ENCODE measurements around the gene CDC7. TPM values are rescaled to one million over a fixed set of nuclear protein-coding genes. Genes with fewer than 3 reads are reported as not detected.

CDC7 gene
- total RNA-seq, 1 donor from 2014 or later, result 0.60 TPM

DNA sequence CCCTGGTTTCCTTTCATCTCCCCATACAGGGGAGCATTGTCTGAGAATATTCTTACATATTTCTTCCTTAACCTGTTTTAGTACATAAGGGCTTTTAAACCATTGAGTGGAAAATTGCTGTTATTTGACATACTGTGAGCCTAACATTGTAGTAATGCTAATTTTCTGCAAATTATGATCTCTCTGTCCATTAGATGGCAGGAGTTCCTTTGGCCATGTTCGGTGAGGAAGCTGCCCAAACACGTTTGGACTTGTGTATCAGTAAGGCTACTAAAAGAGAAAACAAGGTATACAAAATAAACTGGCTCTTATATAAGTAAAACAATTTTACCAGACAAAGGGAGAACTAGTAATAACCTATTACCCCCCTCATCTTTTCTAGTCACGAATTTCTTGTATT is 29.2 kb downstream of the CDC7 start:
- no peak overlapping the region for H3K4me3 ChIP-seq
- H3K4me1 ChIP-seq, result no peaks in the 10 kb centered on the region
- TF ChIP-seq, protein P1, sequence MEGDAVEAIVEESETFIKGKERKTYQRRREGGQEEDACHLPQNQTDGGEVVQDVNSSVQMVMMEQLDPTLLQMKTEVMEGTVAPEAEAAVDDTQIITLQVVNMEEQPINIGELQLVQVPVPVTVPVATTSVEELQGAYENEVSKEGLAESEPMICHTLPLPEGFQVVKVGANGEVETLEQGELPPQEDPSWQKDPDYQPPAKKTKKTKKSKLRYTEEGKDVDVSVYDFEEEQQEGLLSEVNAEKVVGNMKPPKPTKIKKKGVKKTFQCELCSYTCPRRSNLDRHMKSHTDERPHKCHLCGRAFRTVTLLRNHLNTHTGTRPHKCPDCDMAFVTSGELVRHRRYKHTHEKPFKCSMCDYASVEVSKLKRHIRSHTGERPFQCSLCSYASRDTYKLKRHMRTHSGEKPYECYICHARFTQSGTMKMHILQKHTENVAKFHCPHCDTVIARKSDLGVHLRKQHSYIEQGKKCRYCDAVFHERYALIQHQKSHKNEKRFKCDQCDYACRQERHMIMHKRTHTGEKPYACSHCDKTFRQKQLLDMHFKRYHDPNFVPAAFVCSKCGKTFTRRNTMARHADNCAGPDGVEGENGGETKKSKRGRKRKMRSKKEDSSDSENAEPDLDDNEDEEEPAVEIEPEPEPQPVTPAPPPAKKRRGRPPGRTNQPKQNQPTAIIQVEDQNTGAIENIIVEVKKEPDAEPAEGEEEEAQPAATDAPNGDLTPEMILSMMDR (IDR thresholded peaks at IDR 0.05; ENCODE audit: borderline replicate concordance), result peak; percentile 24
- H3K9me3 ChIP-seq (replicated peaks), result no peaks in the 10 kb centered on the region
- no peak overlapping the region for H3K27ac ChIP-seq (replicated peaks)
- intact Hi-C loops (cut with micrococcal nuclease), result no loop called here
- no peaks in the 10 kb centered on the region for H3K27me3 ChIP-seq (ENCODE audit: low read depth)
- H3K36me3 ChIP-seq, result no peaks in the 10 kb centered on the region
- DNase-seq, result no peak

DNA sequence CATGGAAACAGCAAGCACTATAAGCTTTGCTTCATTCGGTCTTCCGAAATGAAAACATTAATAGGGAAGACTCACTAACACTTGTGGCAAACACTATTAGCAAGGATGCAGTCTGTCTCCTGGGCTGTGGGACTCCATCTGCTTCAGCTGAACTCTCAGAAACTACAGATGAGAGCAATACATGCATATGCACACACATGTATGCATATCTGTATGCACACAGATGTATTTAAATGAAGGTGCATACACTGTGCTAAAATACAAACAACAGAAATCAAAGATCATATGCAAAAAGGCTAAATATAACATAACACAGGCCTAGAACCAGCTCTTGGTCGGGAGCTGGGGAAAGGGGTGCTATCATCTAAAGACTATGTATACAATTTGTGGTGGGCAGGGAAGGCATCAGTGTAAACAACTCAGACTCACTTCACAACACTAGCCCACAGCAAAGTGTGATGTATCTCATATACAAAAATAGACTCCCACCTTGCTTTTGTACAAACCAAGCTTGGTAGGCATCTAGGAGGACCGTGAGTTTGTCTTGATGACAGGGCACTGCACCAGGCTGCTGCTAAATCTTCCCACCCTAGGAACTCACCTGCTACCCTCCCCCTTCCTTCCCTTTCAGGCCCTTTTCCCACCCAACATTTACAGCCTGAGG is 32.8 kb downstream of the CDC7 start:
- H3K4me3 ChIP-seq, result no peak overlapping the region
- no peaks in the 10 kb centered on the region for H3K9me3 ChIP-seq (replicated peaks)
- no peaks in the 10 kb centered on the region for H3K27me3 ChIP-seq (ENCODE audit: low read depth)
- no peak overlapping the region for H3K27ac ChIP-seq (replicated peaks)
- intact Hi-C loops (cut with micrococcal nuclease), result no loop called here
- H3K4me1 ChIP-seq, result peaks cover 12% of the 10 kb centered on the region
- TF ChIP-seq, protein P1 (IDR thresholded peaks at IDR 0.05; ENCODE audit: borderline replicate concordance), result no peak
- no peak for DNase-seq
- H3K36me3 ChIP-seq, result no peaks in the 10 kb centered on the region

DNA sequence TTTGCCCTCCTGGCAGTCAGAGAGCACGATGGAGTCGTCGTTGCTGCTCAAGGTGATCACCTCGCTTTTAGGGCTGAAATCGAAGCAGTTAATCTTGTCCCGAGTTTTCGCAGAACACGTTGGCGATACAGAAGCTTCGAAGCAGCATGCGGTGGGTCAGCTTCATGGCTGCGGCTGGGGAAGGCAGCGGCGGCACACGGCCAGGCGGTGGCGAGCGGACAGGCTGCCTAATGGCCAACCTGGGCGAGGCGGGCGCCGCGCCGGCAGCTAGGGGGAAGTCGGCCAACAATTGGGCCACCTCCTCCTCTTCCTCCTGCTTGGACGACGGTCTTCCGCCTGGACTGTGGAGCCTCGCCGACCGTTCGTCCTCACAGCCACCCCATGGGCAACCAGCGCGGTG is 34.8 kb downstream of the CDC7 start:
- DNase-seq, result no peak
- Histone ChIP-seq H3K9me3 (replicated peaks) (no peaks in the 10 kb centered on the region), H3K27ac (replicated peaks) (no peak overlapping the region), H3K4me1 (peaks cover 12% of the 10 kb centered on the region), H3K27me3 (ENCODE audit: low read depth) (no peaks in the 10 kb centered on the region), H3K36me3 (no peaks in the 10 kb centered on the region), H3K4me3 (no peak overlapping the region)
- TF ChIP-seq, protein P1 (IDR thresholded peaks at IDR 0.05; ENCODE audit: borderline replicate concordance), result no peak
- intact Hi-C loops (cut with micrococcal nuclease), result no loop called here

DNA sequence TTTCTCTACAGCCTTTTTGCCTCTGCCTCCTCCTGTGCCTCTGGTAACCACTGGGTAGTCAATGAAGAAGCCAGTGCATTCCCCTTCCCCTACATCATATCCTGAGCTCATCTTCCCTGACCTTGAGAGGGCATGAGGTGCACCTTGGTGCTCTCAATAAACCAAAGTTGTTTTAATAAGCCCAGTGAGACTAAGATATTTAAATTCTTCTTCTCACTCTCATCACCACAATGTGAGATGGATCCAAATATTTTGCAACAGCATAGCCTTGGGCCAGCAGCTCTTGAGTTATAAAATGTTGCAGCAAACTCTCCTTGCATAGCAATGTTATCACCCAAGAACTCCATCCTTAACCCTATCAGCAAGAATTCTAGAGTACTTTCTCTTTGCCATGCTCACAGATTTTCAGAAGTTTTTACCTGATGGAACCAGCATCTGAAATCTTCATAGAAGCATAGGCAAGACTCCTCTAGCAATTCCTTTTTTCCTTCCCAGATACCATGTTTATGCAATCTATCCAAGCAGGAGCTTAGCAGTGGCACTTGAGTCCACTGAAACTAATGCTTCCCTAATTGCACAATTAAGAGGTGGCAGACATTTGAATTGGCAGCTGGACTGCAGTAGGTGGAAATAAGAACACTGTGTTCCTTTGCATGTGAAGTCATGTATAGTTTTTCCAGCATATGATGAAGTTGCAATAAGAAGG is 36.8 kb downstream of the CDC7 start:
- H3K4me1 ChIP-seq, result peaks cover 12% of the 10 kb centered on the region
- intact Hi-C loops (cut with micrococcal nuclease), result no loop called here
- TF ChIP-seq, protein P1 (IDR thresholded peaks at IDR 0.05; ENCODE audit: borderline replicate concordance), result no peak
- no peak overlapping the region for H3K4me3 ChIP-seq
- no peak for DNase-seq
- no peaks in the 10 kb centered on the region for H3K36me3 ChIP-seq
- no peaks in the 10 kb centered on the region for H3K27me3 ChIP-seq (ENCODE audit: low read depth)
- H3K27ac ChIP-seq (replicated peaks), result peak overlapping the region; percentile 38
- H3K9me3 ChIP-seq (replicated peaks), result no peaks in the 10 kb centered on the region

DNA sequence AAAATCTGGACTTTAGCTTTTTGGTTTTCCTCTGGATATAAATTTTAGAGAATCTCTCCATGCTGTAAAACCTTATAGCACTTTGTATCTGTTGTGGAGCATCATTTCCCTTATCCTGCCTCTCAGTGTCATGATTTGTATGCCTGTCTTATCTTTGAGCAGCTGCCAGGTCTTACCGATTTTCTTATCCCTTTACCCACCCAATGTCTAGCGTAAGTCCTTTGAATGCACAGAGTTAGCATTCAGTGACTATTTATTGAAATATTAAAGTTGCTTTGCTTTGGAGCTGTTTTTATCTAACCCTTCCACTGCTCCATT is 37.3 kb downstream of the CDC7 start:
- Histone ChIP-seq H3K27ac (replicated peaks) (peak overlapping the region; percentile 38), H3K9me3 (replicated peaks) (no peaks in the 10 kb centered on the region), H3K4me1 (peaks cover 12% of the 10 kb centered on the region), H3K27me3 (ENCODE audit: low read depth) (no peaks in the 10 kb centered on the region), H3K36me3 (no peaks in the 10 kb centered on the region), H3K4me3 (no peak overlapping the region)
- intact Hi-C loops (cut with micrococcal nuclease), result no loop called here
- TF ChIP-seq, protein P1 (IDR thresholded peaks at IDR 0.05; ENCODE audit: borderline replicate concordance), result no peak
- DNase-seq, result no peak

All from left ventricle myocardium inferior (tissue), 1 donor.